ENCODE results near the gene TREM2.

Gene TREM2

GRCh38 chr6:41184761-41185160 lies 21.8 kb upstream of the TREM2 start:
- no peak for DNase-seq (ENCODE audit: low read depth in 2 of 2, low spot score in 1 of 2)

GRCh38 chr6:41182069-41183034 lies 19.4 kb upstream of the TREM2 start:
- DNase-seq (ENCODE audit: low read depth in 2 of 2, low spot score in 1 of 2), result no peak

GRCh38 chr6:41181566-41181965 lies 18.6 kb upstream of the TREM2 start:
- no peak for DNase-seq (ENCODE audit: low read depth in 2 of 2, low spot score in 1 of 2)

- no peak for DNase-seq (ENCODE audit: low read depth in 2 of 2, low spot score in 1 of 2)
Measured at GRCh38 chr6:41179163-41179562, 16.2 kb upstream of the TREM2 start.

GRCh38 chr6:41177695-41178094 lies 14.8 kb upstream of the TREM2 start:
- DNase-seq (ENCODE audit: low read depth in 2 of 2, low spot score in 1 of 2), result no peak

GRCh38 chr6:41177287-41177686 lies 14.4 kb upstream of the TREM2 start:
- DNase-seq (ENCODE audit: low read depth in 2 of 2, low spot score in 1 of 2), result no peak

- no peak for DNase-seq (ENCODE audit: low read depth in 2 of 2, low spot score in 1 of 2)
Measured at GRCh38 chr6:41176189-41176588, 13.3 kb upstream of the TREM2 start.

GRCh38 chr6:41175084-41175483 lies 12.2 kb upstream of the TREM2 start:
- DNase-seq (ENCODE audit: low read depth in 2 of 2, low spot score in 1 of 2), result no peak

GRCh38 chr6:41174610-41175009 lies 11.7 kb upstream of the TREM2 start:
- DNase-seq (ENCODE audit: low read depth in 2 of 2, low spot score in 1 of 2), result no peak

- DNase-seq (ENCODE audit: low read depth in 2 of 2, low spot score in 1 of 2), result no peak
Measured at GRCh38 chr6:41171908-41172307, 9.0 kb upstream of the TREM2 start.

GRCh38 chr6:41170547-41171160 lies 7.7 kb upstream of the TREM2 start:
- DNase-seq (ENCODE audit: low read depth in 2 of 2, low spot score in 1 of 2), result no peak

- no peak for DNase-seq (ENCODE audit: low read depth in 2 of 2, low spot score in 1 of 2)
Measured at GRCh38 chr6:41167173-41167963, 4.5 kb upstream of the TREM2 start.

GRCh38 chr6:41164551-41165120 lies 1.7 kb upstream of the TREM2 start:
- DNase-seq (ENCODE audit: low read depth in 2 of 2, low spot score in 1 of 2), result no peak

- DNase-seq (ENCODE audit: low read depth in 2 of 2, low spot score in 1 of 2), result no peak
Measured at GRCh38 chr6:41163419-41163717, 452 bp upstream of the TREM2 start.

- no peak for DNase-seq (ENCODE audit: low read depth in 2 of 2, low spot score in 1 of 2)
Measured at GRCh38 chr6:41161851-41162552, 914 bp downstream of the TREM2 start.

- DNase-seq (ENCODE audit: low read depth in 2 of 2, low spot score in 1 of 2), result no peak
Measured at GRCh38 chr6:41161380-41161779, 1.5 kb downstream of the TREM2 start.

GRCh38 chr6:41160933-41161332 lies 2.0 kb downstream of the TREM2 start:
- no peak for DNase-seq (ENCODE audit: low read depth in 2 of 2, low spot score in 1 of 2)

- DNase-seq (ENCODE audit: low read depth in 2 of 2, low spot score in 1 of 2), result no peak
Measured at GRCh38 chr6:41159415-41160082, 3.4 kb downstream of the TREM2 start.

GRCh38 chr6:41157323-41157722 lies 5.6 kb downstream of the TREM2 start:
- DNase-seq (ENCODE audit: low read depth in 2 of 2, low spot score in 1 of 2), result no peak

- no peak for DNase-seq (ENCODE audit: low read depth in 2 of 2, low spot score in 1 of 2)
Measured at GRCh38 chr6:41156771-41157170, 6.1 kb downstream of the TREM2 start.
